Measurements from ENCODE around the gene OSBPL6. TPM values are rescaled to one million over a fixed set of nuclear protein-coding genes. Genes with fewer than 3 reads are reported as not detected.
"Not testable (repeated sequence)": the region's sequence is repeated elsewhere in the genome, so short reads cannot be mapped to it uniquely, and the experiment has no call there.

Gene OSBPL6
- total and polyA plus RNA-seq, 4 experiments from 2014 or later, result 0.14 to 0.49 (median 0.34) TPM

DNA sequence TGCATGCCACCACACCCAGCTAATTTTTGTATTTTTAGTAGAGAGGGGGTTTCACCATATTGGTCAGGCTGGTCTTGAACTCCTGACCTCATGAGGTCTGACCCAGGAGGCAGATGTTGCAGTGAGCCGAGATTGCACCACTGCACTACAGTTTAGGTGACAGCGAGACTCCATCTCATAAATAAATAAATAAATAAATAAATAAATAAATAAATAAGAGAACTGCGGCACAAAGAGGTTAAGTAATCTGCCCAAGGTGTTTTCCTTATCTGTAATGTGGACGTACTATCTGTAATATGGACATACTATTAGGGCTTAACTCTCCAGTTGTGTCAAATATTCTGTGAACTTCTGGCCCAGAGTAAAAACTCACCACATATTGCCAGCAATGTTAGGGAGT lies 4.1 kb downstream of the OSBPL6 start:
- POLR2A ChIA-PET (ENCODE audit: partially characterized antibody); H3K4me3 ChIP-seq (ENCODE audit: low read length in 2 of 2); CTCF ChIA-PET (ENCODE audit: partially characterized antibody); H3K27ac Mint-ChIP-seq; H3K9me3 ChIP-seq (ENCODE audit: control insufficient read depth in 1 of 2, low read length in 2 of 2); H3K4me3 Mint-ChIP-seq; H3K36me3 Mint-ChIP-seq; H3K4me1 Mint-ChIP-seq; H3K36me3 ChIP-seq (ENCODE audit: insufficient read depth, low read length); DNase-seq; H3K27me3 ChIP-seq (ENCODE audit: insufficient read depth, low read length); H3K27ac ChIP-seq (ENCODE audit: low read depth, low read length); intact Hi-C loops (cut with micrococcal nuclease); H3K9me3 Mint-ChIP-seq: not testable (repeated sequence)
- H3K27me3 Mint-ChIP-seq, result peaks cover 29 to 42% of the 10 kb centered on the region in 2 donors
- H3K4me1 ChIP-seq (ENCODE audit: insufficient read depth, low read length), result peaks cover 12% of the 10 kb centered on the region

- Histone ChIP-seq H3K27me3 (ENCODE audit: insufficient read depth, low read length) (peaks cover 3% of the 10 kb centered on the region), H3K36me3 (ENCODE audit: insufficient read depth, low read length) (no peaks in the 10 kb centered on the region), H3K27ac (ENCODE audit: low read depth, low read length) (no peak overlapping the region), H3K9me3 (ENCODE audit: control insufficient read depth in 1 of 2, low read length in 2 of 2) (no peaks in the 10 kb centered on the region), H3K4me1 (ENCODE audit: insufficient read depth, low read length) (peaks cover 12% of the 10 kb centered on the region), H3K4me3 (ENCODE audit: low read length in 2 of 2) (no peak overlapping the region)
- Mint-ChIP-seq H3K36me3 (no peaks in the 10 kb centered on the region), H3K4me1 (peaks cover 0 to 5% (median 3%) of the 10 kb centered on the region in 4 donors), H3K27ac (no peak overlapping the region), H3K4me3 (no peak overlapping the region), H3K27me3 (peaks cover 25 to 40% of the 10 kb centered on the region in 2 donors), H3K9me3 (peaks cover 0 to under 1% (median 0%) of the 10 kb centered on the region in 8 donors)
- POLR2A ChIA-PET (ENCODE audit: partially characterized antibody), result no interaction called here
- intact Hi-C loops (cut with micrococcal nuclease), result no loop called here
- DNase-seq, result no peak
- CTCF ChIA-PET (ENCODE audit: partially characterized antibody), result no interaction called here
Measured at GRCh38 chr2:178199334-178199733, 5.0 kb downstream of the OSBPL6 start.

- POLR2A ChIA-PET (ENCODE audit: partially characterized antibody), result no interaction called here
- Mint-ChIP-seq H3K27me3 (peaks cover 26 to 46% of the 10 kb centered on the region in 2 donors), H3K4me3 (no peak overlapping the region), H3K4me1 (peaks cover 0 to 3% (median 1%) of the 10 kb centered on the region in 4 donors), H3K27ac (no peak overlapping the region), H3K36me3 (no peaks in the 10 kb centered on the region), H3K9me3 (peaks cover 0 to 3% (median 0%) of the 10 kb centered on the region in 8 donors)
- intact Hi-C loops (cut with micrococcal nuclease), result no loop called here
- Histone ChIP-seq H3K4me1 (ENCODE audit: insufficient read depth, low read length) (peaks cover 5% of the 10 kb centered on the region), H3K27ac (ENCODE audit: low read depth, low read length) (no peak overlapping the region), H3K4me3 (ENCODE audit: low read length in 2 of 2) (no peak overlapping the region), H3K27me3 (ENCODE audit: insufficient read depth, low read length) (peaks cover 3% of the 10 kb centered on the region), H3K9me3 (ENCODE audit: control insufficient read depth in 1 of 2, low read length in 2 of 2) (no peaks in the 10 kb centered on the region), H3K36me3 (ENCODE audit: insufficient read depth, low read length) (no peaks in the 10 kb centered on the region)
- CTCF ChIA-PET (ENCODE audit: partially characterized antibody), result no interaction called here
- no peak for DNase-seq
Measured at GRCh38 chr2:178200331-178200730, 6.0 kb downstream of the OSBPL6 start.

GRCh38 chr2:178202927-178203326 lies 8.6 kb downstream of the OSBPL6 start:
- intact Hi-C loops (cut with micrococcal nuclease), result no loop called here
- no peaks in the 10 kb centered on the region for H3K4me1 ChIP-seq (ENCODE audit: insufficient read depth, low read length)
- Mint-ChIP-seq H3K27me3 (peaks cover 14 to 31% of the 10 kb centered on the region in 2 donors), H3K4me3 (no peak overlapping the region), H3K36me3 (no peaks in the 10 kb centered on the region), H3K4me1 (peaks cover 0 to 1% (median 0%) of the 10 kb centered on the region in 4 donors), H3K27ac (no peak overlapping the region), H3K9me3 (peaks cover 0 to 3% (median 0%) of the 10 kb centered on the region in 8 donors)
- H3K36me3 ChIP-seq (ENCODE audit: insufficient read depth, low read length), result no peaks in the 10 kb centered on the region
- no peaks in the 10 kb centered on the region for H3K9me3 ChIP-seq (ENCODE audit: control insufficient read depth in 1 of 2, low read length in 2 of 2)
- DNase-seq, result no peak
- no peak overlapping the region for H3K27ac ChIP-seq (ENCODE audit: low read depth, low read length)
- ChIA-PET CTCF (ENCODE audit: partially characterized antibody) (no interaction called here), POLR2A (ENCODE audit: partially characterized antibody) (no interaction called here)
- H3K4me3 ChIP-seq (ENCODE audit: low read length in 2 of 2), result no peak overlapping the region
- H3K27me3 ChIP-seq (ENCODE audit: insufficient read depth, low read length), result no peaks in the 10 kb centered on the region

DNA sequence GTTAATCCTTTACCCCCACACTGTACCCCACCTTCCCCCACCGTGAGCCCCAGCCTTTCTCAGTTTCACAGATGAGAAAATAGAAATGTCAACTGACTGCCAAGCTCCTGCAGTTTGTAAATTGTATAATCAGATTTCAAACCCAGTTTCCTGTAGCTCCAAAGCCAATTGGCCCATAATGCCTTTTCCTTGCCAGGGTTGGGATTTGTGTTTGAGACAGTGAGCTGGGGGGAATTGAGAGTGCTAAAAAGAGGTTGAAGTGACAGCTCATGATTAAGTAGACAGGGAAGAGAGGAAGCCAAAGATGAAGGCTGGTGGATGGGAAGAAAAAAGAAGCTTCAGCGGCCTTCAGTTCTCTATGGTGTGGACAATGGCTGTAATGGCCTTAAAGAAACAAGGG lies 10.7 kb downstream of the OSBPL6 start:
- no peak overlapping the region for H3K27ac ChIP-seq (ENCODE audit: low read depth, low read length)

GRCh38 chr2:178205853-178206521 lies 11.7 kb downstream of the OSBPL6 start:
- Mint-ChIP-seq H3K4me3 (no peak overlapping the region), H3K27me3 (peaks cover 9 to 22% of the 10 kb centered on the region in 2 donors), H3K36me3 (no peaks in the 10 kb centered on the region), H3K27ac (no peak overlapping the region), H3K9me3 (peaks cover 0 to 3% (median 0%) of the 10 kb centered on the region in 8 donors), H3K4me1 (peaks cover 0 to 1% (median 0%) of the 10 kb centered on the region in 4 donors)
- Histone ChIP-seq H3K4me3 (ENCODE audit: low read length in 2 of 2) (no peak overlapping the region), H3K4me1 (ENCODE audit: insufficient read depth, low read length) (no peaks in the 10 kb centered on the region), H3K36me3 (ENCODE audit: insufficient read depth, low read length) (no peaks in the 10 kb centered on the region), H3K27me3 (ENCODE audit: insufficient read depth, low read length) (no peaks in the 10 kb centered on the region), H3K9me3 (ENCODE audit: control insufficient read depth in 1 of 2, low read length in 2 of 2) (no peaks in the 10 kb centered on the region), H3K27ac (ENCODE audit: low read depth, low read length) (no peak overlapping the region)
- no peak for DNase-seq
- ChIA-PET POLR2A (ENCODE audit: partially characterized antibody) (no interaction called here), CTCF (ENCODE audit: partially characterized antibody) (no interaction called here)
- intact Hi-C loops (cut with micrococcal nuclease), result no loop called here

More for the DNA sequence above, 10.7 kb downstream of the OSBPL6 start:
- CTCF ChIA-PET (ENCODE audit: partially characterized antibody), result no interaction called here
- H3K4me1 Mint-ChIP-seq, result peaks cover 0 to 1% (median 0%) of the 10 kb centered on the region in 4 donors
- H3K4me3 Mint-ChIP-seq, result no peak overlapping the region
- no peak overlapping the region for H3K4me3 ChIP-seq (ENCODE audit: low read length in 2 of 2)
- intact Hi-C loops (cut with micrococcal nuclease), result no loop called here
- no peaks in the 10 kb centered on the region for H3K36me3 Mint-ChIP-seq
- H3K9me3 Mint-ChIP-seq, result peaks cover 0 to 3% (median 0%) of the 10 kb centered on the region in 8 donors
- H3K27me3 ChIP-seq (ENCODE audit: insufficient read depth, low read length), result no peaks in the 10 kb centered on the region
- no peak for DNase-seq
- H3K27me3 Mint-ChIP-seq, result peaks cover 10 to 24% of the 10 kb centered on the region in 2 donors
- no peaks in the 10 kb centered on the region for H3K36me3 ChIP-seq (ENCODE audit: insufficient read depth, low read length)
- POLR2A ChIA-PET (ENCODE audit: partially characterized antibody), result no interaction called here
- no peaks in the 10 kb centered on the region for H3K4me1 ChIP-seq (ENCODE audit: insufficient read depth, low read length)
- no peaks in the 10 kb centered on the region for H3K9me3 ChIP-seq (ENCODE audit: control insufficient read depth in 1 of 2, low read length in 2 of 2)
- H3K27ac Mint-ChIP-seq, result no peak overlapping the region

- no peaks in the 10 kb centered on the region for H3K36me3 Mint-ChIP-seq
- H3K4me3 ChIP-seq (ENCODE audit: low read length in 2 of 2), result no peak overlapping the region
- H3K27ac ChIP-seq (ENCODE audit: low read depth, low read length), result no peak overlapping the region
- no peaks in the 10 kb centered on the region for H3K36me3 ChIP-seq (ENCODE audit: insufficient read depth, low read length)
- H3K4me3 Mint-ChIP-seq, result no peak overlapping the region
- no peak overlapping the region for H3K27ac Mint-ChIP-seq
- no peak for DNase-seq
- intact Hi-C loops (cut with micrococcal nuclease), result no loop called here
- H3K4me1 ChIP-seq (ENCODE audit: insufficient read depth, low read length), result no peaks in the 10 kb centered on the region
- no peaks in the 10 kb centered on the region for H3K27me3 ChIP-seq (ENCODE audit: insufficient read depth, low read length)
- H3K4me1 Mint-ChIP-seq, result no peaks in the 10 kb centered on the region
- H3K9me3 ChIP-seq (ENCODE audit: control insufficient read depth in 1 of 2, low read length in 2 of 2), result no peaks in the 10 kb centered on the region
- ChIA-PET POLR2A (ENCODE audit: partially characterized antibody) (no interaction called here), CTCF (ENCODE audit: partially characterized antibody) (no interaction called here)
- H3K9me3 Mint-ChIP-seq, result peaks cover 0 to 3% (median 0%) of the 10 kb centered on the region in 8 donors
- peaks cover 20 to 21% of the 10 kb centered on the region in 2 donors for H3K27me3 Mint-ChIP-seq
Measured at GRCh38 chr2:178208336-178208735, 14.0 kb downstream of the OSBPL6 start.
